Parathyroid adenoma (tissue), 2 donors: ENCODE measurements around the gene PARP8.
A peak's percentile ranks its signal among the peaks of the same experiment; 100 is the strongest.
"Not testable (repeated sequence)": the region's sequence is repeated elsewhere in the genome, so short reads cannot be mapped to it uniquely, and the experiment has no call there.

Experiments
- H2AFZ ChIP-seq: fragments of 300-600 bp; sonication (generic); one replicate; pipeline ENCODE4 v1.7.0; 2017; ENCODE audit warnings: antibody characterized with exemption, mild to moderate bottlenecking
- H3K27ac ChIP-seq: fragments of 300-600 bp; sonication (generic); one replicate; pipeline ENCODE4 v1.7.0; 2017
- H3K27me3 ChIP-seq: fragments of 300-600 bp; sonication (generic); one replicate; pipeline ENCODE4 v1.7.0; 2017; ENCODE audit warnings: low read length; ENCODE audit not compliant: control insufficient read depth, insufficient read depth
- H3K36me3 ChIP-seq: fragments of 300-600 bp; sonication (generic); one replicate; pipeline ENCODE4 v1.7.0; 2017; ENCODE audit warnings: low read length; ENCODE audit not compliant: control insufficient read depth, insufficient read depth
- H3K4me1 ChIP-seq: fragments of 300-600 bp; sonication (generic); one replicate; pipeline ENCODE4 v1.7.0; 2017; ENCODE audit warnings: control low read depth
- H3K4me2 ChIP-seq: fragments of 300-600 bp; sonication (generic); one replicate; pipeline ENCODE4 v1.7.0; 2017; ENCODE audit warnings: low read length
- H3K4me3 ChIP-seq: fragments of 300-600 bp; sonication (generic); one replicate; pipeline ENCODE4 v1.7.0; 2017; ENCODE audit warnings: low read depth, low read length
- H3K79me2 ChIP-seq: fragments of 300-600 bp; sonication (generic); one replicate; pipeline ENCODE4 v1.7.0; 2017; ENCODE audit warnings: control low read depth
- H3K9ac ChIP-seq: fragments of 300-600 bp; sonication (generic); one replicate; pipeline ENCODE4 v1.7.0; 2017; ENCODE audit warnings: mild to moderate bottlenecking
- H3K9me3 ChIP-seq: fragments of 300-600 bp; sonication (generic); one replicate; pipeline ENCODE4 v1.7.0; 2017; ENCODE audit warnings: low read length; ENCODE audit not compliant: control insufficient read depth
- CTCF ChIP-seq: fragments of 300-600 bp; sonication (generic); IDR thresholded peaks from one replicate; pipeline ENCODE4 v1.7.0; 2017; ENCODE audit warnings: antibody characterized with exemption, mild to moderate bottlenecking
- donor health status: primary hyperparathyroidism.

Gene PARP8

GRCh38 chr5:50667653-50668595 is 1.5 kb downstream of the PARP8 start:
- Histone ChIP-seq H3K27me3 (no peaks in the 10 kb centered on the region), H3K9me3 (no peaks in the 10 kb centered on the region), H3K4me1 (peaks cover 9% of the 10 kb centered on the region), H3K36me3 (no peaks in the 10 kb centered on the region), H3K79me2 (peaks cover 13% of the 10 kb centered on the region), H3K9ac (peak overlapping the region; percentile 74), H2AFZ (peak overlapping the region; percentile 89), H3K4me3 (peak overlapping the region; percentile 89), H3K27ac (peak overlapping the region; percentile 81), H3K4me2 (peak overlapping the region; percentile 94)
- no peak for TF ChIP-seq CTCF

- peaks cover 13% of the 10 kb centered on the region for H3K4me1 ChIP-seq
- H3K36me3 ChIP-seq, H3K4me2 ChIP-seq, H3K9me3 ChIP-seq, H3K27me3 ChIP-seq, H3K9ac ChIP-seq, H2AFZ ChIP-seq, H3K27ac ChIP-seq: not testable (repeated sequence)
- H3K4me3 ChIP-seq, result peak overlapping the region; percentile 89
- H3K79me2 ChIP-seq, result peaks cover 13% of the 10 kb centered on the region
These were observed 2.2 kb downstream of the PARP8 start for GRCh38 chr5:50668636-50669035.

- no peak overlapping the region for H3K27ac ChIP-seq
- TF ChIP-seq CTCF, result no peak
- H3K9me3 ChIP-seq, result no peaks in the 10 kb centered on the region
- no peak overlapping the region for H3K9ac ChIP-seq
- peaks cover 16% of the 10 kb centered on the region for H3K4me1 ChIP-seq
- peaks cover 16% of the 10 kb centered on the region for H3K79me2 ChIP-seq
- no peaks in the 10 kb centered on the region for H3K27me3 ChIP-seq
- no peak overlapping the region for H3K4me2 ChIP-seq
- no peak overlapping the region for H3K4me3 ChIP-seq
- no peaks in the 10 kb centered on the region for H3K36me3 ChIP-seq
- H2AFZ ChIP-seq, result no peak overlapping the region
These were observed 6.2 kb downstream of the PARP8 start for GRCh38 chr5:50672663-50673062.

- H3K9ac ChIP-seq, H2AFZ ChIP-seq, H3K4me3 ChIP-seq, H3K27ac ChIP-seq, H3K36me3 ChIP-seq, H3K9me3 ChIP-seq, H3K27me3 ChIP-seq, H3K4me2 ChIP-seq: not testable (repeated sequence)
- Histone ChIP-seq H3K79me2 (peaks cover 13% of the 10 kb centered on the region), H3K4me1 (peaks cover 16% of the 10 kb centered on the region)
These were observed 7.0 kb downstream of the PARP8 start for GRCh38 chr5:50673444-50673843.

- Histone ChIP-seq H3K27me3 (no peaks in the 10 kb centered on the region), H3K9me3 (no peaks in the 10 kb centered on the region), H3K36me3 (no peaks in the 10 kb centered on the region), H3K27ac (no peak overlapping the region), H3K4me3 (no peak overlapping the region), H3K9ac (no peak overlapping the region), H3K4me2 (no peak overlapping the region), H3K79me2 (peaks cover 10% of the 10 kb centered on the region), H3K4me1 (peaks cover 19% of the 10 kb centered on the region), H2AFZ (no peak overlapping the region)
- no peak for TF ChIP-seq CTCF
These were observed 8.9 kb downstream of the PARP8 start for GRCh38 chr5:50675385-50675784.

GRCh38 chr5:50679554-50679953 is 13.1 kb downstream of the PARP8 start:
- Histone ChIP-seq H3K79me2 (peaks cover 13% of the 10 kb centered on the region), H3K4me1 (peaks cover 11% of the 10 kb centered on the region)
- H3K4me3 ChIP-seq, H3K9ac ChIP-seq, H3K4me2 ChIP-seq, H3K36me3 ChIP-seq, H3K9me3 ChIP-seq, H3K27me3 ChIP-seq, H3K27ac ChIP-seq, H2AFZ ChIP-seq: not testable (repeated sequence)
